AG04449 (cell line): ENCODE results near the gene M6PR.
"Not testable (repeated sequence)": the region's sequence is repeated elsewhere in the genome, so short reads cannot be mapped to it uniquely, and the experiment has no call there.

Experiments used
- CTCF ChIA-PET: fragments of 350-600 bp; formaldehyde crosslinking; extraction: SDS; loops from one replicate; lab custom pipeline; 2021; ENCODE audit warnings: antibody characterized with exemption; lab: Yijun Ruan, JAX
- POLR2A ChIA-PET: fragments of 400-600, 350-600 bp; formaldehyde crosslinking; extraction: SDS; loops from one replicate; lab custom pipeline; 2020; ENCODE audit warnings: antibody characterized with exemption, inconsistent platforms; lab: Yijun Ruan, JAX
- DNase-seq: peaks from one replicate; pipeline ENCODE4 v3.0.0-alpha.2; 2010; ENCODE audit warnings: low read depth, low spot score
- H3K4me3 ChIP-seq: 2 replicates; pipeline ENCODE4 v1.5.1; 2011; ENCODE audit warnings: low read depth, mild to moderate bottlenecking, control low read depth, low read length
- TF ChIP-seq, protein P1 (sequence below): IDR thresholded peaks from one replicate; pipeline ENCODE4 v1.5.1; 2011; ENCODE audit warnings: mild to moderate bottlenecking, moderate library complexity, low read length, control low read depth, inconsistent platforms; ENCODE audit not compliant: insufficient read depth; ENCODE audit errors: missing control alignments

M6PR gene

DNA sequence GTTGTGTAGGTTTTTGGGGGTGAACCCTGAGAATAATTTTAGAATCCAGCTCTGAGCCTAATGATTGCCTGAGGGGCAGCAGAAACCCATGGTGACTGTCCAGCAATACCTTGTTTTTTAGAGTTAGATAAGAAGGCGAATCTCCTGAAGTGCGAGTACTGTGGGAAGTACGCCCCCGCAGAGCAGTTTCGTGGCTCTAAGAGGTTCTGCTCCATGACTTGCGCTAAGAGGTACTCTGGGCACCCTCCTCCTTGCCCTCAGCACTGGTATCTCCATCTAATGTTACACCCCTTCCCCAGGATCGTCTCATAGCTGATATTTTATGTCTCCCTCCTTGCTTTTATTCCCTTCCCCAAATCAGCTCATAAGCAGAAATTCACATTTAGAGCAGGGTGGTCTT, 12.7 kb downstream of the M6PR start:
- TF ChIP-seq, protein P1, sequence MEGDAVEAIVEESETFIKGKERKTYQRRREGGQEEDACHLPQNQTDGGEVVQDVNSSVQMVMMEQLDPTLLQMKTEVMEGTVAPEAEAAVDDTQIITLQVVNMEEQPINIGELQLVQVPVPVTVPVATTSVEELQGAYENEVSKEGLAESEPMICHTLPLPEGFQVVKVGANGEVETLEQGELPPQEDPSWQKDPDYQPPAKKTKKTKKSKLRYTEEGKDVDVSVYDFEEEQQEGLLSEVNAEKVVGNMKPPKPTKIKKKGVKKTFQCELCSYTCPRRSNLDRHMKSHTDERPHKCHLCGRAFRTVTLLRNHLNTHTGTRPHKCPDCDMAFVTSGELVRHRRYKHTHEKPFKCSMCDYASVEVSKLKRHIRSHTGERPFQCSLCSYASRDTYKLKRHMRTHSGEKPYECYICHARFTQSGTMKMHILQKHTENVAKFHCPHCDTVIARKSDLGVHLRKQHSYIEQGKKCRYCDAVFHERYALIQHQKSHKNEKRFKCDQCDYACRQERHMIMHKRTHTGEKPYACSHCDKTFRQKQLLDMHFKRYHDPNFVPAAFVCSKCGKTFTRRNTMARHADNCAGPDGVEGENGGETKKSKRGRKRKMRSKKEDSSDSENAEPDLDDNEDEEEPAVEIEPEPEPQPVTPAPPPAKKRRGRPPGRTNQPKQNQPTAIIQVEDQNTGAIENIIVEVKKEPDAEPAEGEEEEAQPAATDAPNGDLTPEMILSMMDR: no peak
- no peak overlapping the region for H3K4me3 ChIP-seq
- DNase-seq: no peak
- CTCF ChIA-PET: no interaction called here
- POLR2A ChIA-PET: interaction anchor here (0.6 to 1.6 kb wide), 2 partner anchors 13 to 19 kb away, joined by 3 read pairs; partner anchors contain the start of gene M6PR

DNA sequence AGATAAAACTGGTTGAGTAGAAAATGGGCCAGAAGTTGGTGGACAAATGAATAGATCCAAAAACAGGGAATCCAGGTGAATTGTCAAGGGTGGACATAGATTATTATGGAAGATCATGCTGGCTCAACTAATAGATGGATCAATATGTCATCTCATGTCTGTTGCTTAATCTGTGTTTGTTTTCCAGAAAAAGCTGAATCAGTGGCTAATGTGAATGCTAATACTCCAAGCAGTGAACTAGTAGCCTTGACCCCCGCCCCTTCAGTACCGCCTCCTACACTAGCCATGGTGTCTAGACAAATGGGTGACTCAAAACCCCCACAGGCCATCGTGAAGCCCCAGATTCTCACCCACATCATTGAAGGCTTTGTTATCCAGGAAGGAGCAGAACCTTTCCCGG, 15.4 kb downstream of the M6PR start:
- DNase-seq, H3K4me3 ChIP-seq, POLR2A ChIA-PET: not testable (repeated sequence)
- CTCF ChIA-PET: interaction anchor here (1.4 kb wide), 1 partner anchor 20 kb away, joined by 3 read pairs; the partner anchor contains the start of gene PHC1

DNA sequence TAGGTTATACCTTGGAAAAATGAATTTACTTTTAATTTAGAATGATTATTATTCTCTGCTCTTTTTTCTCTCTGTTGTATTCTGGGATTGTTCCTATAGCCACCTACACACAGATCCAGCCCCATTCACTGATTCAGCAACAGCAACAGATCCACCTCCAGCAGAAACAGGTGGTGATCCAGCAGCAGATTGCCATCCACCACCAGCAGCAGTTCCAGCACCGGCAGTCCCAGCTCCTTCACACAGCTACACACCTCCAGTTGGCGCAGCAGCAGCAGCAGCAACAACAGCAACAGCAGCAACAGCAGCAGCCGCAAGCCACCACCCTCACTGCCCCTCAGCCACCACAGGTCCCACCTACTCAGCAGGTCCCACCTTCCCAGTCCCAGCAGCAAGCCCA, 17.0 kb downstream of the M6PR start:
- POLR2A ChIA-PET, H3K4me3 ChIP-seq, DNase-seq, CTCF ChIA-PET: not testable (repeated sequence)

DNA sequence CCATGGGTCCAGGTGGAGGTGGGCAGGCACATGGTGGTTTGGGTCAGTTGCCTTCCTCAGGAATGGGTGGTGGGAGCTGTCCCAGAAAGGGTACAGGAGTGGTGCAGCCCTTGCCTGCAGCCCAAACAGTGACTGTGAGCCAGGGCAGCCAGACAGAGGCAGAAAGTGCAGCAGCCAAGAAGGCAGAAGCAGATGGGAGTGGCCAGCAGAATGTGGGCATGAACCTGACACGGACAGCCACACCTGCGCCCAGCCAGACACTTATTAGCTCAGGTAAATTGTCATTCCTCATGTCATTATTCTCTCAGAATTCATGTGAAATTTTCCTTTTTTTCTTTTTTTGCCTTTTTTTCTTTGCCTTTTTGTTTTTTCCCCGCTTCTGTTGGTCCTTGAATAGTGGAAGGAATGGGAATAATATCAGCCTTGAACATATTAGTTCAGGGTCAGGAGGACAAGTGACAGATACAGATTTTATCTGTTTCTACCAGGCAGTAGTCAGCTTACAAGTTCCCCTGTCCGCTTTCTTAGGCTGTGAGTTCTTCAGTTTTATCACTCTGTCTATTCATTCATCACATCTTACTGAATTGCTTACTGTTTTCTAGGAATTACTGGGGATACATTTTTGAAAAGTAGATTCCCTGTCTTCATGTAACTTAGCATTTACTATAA, 18.7 kb downstream of the M6PR start:
- POLR2A ChIA-PET, DNase-seq, CTCF ChIA-PET, H3K4me3 ChIP-seq: not testable (repeated sequence)

DNA sequence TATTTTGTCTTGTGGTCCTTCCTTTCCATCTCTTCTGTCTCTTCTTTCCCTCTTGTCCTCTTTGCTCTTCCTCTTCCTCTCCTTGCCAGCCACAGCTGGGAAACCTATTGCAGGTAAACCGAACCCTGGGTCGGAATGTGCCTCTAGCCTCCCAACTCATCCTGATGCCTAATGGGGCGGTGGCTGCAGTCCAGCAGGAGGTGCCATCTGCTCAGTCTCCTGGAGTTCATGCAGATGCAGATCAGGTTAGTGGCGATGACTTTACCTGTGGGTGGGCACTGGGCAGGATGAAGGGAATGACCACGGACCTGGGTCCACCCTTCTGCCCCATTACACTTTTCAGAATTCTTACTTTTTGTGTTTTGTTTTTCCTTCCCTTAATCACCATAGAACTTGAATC, 26.9 kb downstream of the M6PR start:
- TF ChIP-seq, protein P1: no peak
- POLR2A ChIA-PET: no interaction called here
- CTCF ChIA-PET: no interaction called here
- H3K4me3 ChIP-seq: no peak overlapping the region
- DNase-seq: no peak

DNA sequence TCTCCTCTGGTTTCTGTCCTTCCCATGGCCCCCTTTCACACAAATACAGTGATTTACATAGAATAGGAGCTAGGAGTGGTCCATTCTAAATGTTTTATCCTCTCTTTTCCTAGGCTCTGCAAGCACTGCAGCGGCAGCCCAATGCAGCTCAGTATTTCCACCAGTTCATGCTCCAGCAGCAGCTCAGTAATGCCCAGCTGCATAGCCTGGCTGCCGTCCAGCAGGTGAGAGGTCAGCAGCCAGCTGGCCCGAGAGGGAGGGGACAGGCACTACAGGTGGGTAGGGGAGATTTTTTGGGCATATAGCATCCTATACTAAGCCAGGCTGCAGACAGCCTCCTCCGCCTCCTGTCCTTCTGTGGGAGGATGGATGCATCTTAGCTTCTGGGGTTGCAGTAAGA, 29.8 kb downstream of the M6PR start:
- POLR2A ChIA-PET, DNase-seq, H3K4me3 ChIP-seq: not testable (repeated sequence)
- CTCF ChIA-PET: interaction anchor here (1.4 kb wide), 1 partner anchor 130 kb away, joined by 3 read pairs; no protein-coding TSS in a partner anchor

DNA sequence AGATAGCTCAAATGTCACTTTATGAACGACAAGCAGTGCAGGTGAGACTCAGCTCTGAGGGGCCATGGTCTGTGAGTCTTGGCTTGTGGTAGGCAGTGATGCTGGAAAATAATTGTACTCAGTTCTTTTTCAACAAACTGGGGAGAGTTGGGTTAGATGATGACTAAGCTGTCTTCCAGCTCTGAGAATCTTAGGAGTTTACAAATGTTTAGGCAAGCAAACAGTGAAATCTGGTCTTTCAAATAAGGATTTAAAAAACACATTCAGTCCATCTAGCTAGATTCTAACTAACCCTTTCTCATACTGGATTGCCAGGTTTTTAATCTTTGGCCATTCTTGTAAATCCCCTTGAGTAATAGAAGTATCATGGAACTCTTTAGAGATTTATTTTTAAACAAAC, 31.7 kb downstream of the M6PR start:
- DNase-seq: no peak
- TF ChIP-seq, protein P1: no peak
- CTCF ChIA-PET: interaction anchor here (2.1 kb wide), 1 partner anchor 27 kb away, joined by 10 read pairs; no protein-coding TSS in a partner anchor
- POLR2A ChIA-PET: interaction anchor here (0.6 kb wide), 1 partner anchor 19 kb away, joined by 3 read pairs; no protein-coding TSS in a partner anchor
- no peak overlapping the region for H3K4me3 ChIP-seq

DNA sequence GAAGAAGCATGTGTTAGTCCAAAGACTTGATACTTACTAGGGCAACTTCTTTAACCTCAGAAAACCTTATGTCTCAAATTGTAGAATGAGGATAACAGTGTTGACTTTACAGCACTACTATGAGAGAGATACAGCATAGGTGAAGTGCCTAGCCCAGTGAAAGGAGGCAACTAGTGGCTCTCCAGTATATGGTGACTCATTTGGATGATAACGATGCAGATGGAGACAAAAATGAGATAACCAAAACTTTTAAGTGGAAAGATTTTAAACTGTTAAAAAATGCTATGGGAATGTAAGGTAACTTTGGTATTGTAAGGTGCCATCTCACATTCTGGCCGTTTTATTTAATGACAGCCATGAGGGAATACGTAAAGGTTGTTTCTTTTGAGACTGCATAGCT, 32.4 kb downstream of the M6PR start:
- TF ChIP-seq, protein P1: no peak
- H3K4me3 ChIP-seq: no peak overlapping the region
- DNase-seq: no peak
- POLR2A ChIA-PET: interaction anchor here (0.6 kb wide), 1 partner anchor 19 kb away, joined by 3 read pairs; no protein-coding TSS in a partner anchor
- CTCF ChIA-PET: interaction anchor here (1.5 to 2.1 kb wide), 2 partner anchors 27 to 235 kb away, joined by 5 to 10 read pairs; no protein-coding TSS in a partner anchor
